ENCODE data around the gene NUMB. TPM values are rescaled to one million over a fixed set of nuclear protein-coding genes. Genes with fewer than 3 reads are reported as not detected.
A peak's percentile ranks its signal among the peaks of the same experiment; 100 is the strongest.

The NUMB gene
- total and polyA plus RNA-seq, 4 donors: 27.2 to 99.3 (median 50.6) TPM

DNA sequence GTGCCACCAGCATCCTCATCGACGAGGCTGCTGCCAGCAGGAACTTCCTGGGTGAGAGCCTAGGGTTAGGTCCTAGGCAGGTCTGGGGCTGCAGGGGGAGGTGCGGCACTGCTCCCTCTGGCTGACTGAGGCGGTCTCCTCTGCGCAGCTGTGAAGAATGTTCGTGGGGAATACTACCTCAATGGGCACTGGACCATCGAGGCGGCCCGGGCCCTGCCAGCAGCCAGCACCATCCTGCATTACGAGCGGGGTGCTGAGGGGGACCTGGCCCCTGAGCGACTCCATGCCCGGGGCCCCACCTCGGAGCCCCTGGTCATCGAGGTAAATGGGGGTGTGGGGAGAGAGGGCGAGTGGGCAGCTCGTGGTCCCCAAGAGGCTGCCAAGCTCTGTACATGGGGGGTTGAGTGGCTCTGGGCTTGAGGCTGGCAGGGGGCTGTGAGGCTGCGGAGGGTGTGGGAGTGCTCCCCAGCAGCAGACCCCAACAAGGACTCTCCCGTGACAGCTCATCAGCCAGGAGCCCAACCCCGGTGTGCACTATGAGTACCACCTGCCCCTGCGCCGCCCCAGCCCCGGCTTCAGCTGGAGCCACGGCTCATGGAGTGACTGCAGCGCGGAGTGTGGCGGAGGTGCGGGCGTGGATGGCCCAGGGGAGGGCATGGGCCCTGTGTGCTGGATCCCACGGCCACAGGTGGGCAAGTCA, 206.7 kb downstream of the NUMB start:
- Histone ChIP-seq H3K9me3 (ENCODE audit: control insufficient read depth, low read length) (no peaks in the 10 kb centered on the region), H3K27me3 (ENCODE audit: control insufficient read depth in 1 of 2, insufficient read depth in 2 of 2, low read length in 1 of 2) (no peaks in the 10 kb centered on the region), H3K27ac (ENCODE audit: low read depth in 1 of 2, low read length in 2 of 2) (no peak overlapping the region), H3K36me3 (ENCODE audit: control insufficient read depth in 1 of 2, insufficient read depth in 2 of 2, low read length in 1 of 2) (no peaks in the 10 kb centered on the region), H3K4me3 (ENCODE audit: low read length in 2 of 2) (no peak overlapping the region), H3K4me1 (ENCODE audit: control insufficient read depth in 1 of 2, insufficient read depth in 2 of 2, low read length in 2 of 2) (no peaks in the 10 kb centered on the region)
- DNase-seq (peak; percentile 37 to 69), ATAC-seq (ENCODE audit: low FRiP score) (no peak)
- 94 to 95% methylated on average over 30 of the region's 30 CpGs for WGBS, 2 donors
- intact Hi-C loops (cut with DNase I): no loop called here

DNA sequence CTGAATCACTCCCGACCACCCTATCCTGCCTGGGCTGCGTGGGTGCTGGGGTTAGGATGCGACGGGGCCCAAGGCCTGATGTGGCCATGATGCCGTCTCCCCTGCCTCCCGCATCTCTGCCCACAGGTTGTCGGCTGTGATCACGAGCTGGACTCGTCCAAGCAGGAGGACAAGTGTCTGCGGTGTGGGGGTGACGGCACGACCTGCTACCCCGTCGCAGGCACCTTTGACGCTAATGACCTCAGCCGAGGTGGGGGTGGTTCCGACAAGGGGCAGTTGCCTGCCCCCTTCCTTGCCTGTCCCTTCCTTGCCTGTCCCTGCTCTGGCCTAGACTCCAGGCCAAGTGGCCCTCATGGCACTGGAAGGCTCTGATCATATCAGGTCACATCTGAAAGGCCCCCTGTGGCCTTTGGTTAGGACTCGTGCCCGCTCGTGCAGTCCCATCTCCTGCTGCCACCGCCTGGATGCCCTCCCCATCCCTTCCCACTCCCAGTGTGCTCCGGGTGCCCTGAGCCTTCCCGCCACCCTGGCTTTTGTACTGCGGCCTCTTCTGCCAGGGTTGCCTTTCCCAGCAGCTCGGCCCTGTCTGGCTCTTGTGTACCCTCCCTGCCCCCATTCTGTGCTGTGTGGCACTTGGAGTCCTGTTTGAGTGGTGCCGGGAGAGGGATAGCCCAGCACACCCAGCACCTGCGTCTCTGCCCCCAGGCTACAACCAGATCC, 207.4 kb downstream of the NUMB start:
- no peaks in the 10 kb centered on the region for H3K36me3 ChIP-seq (ENCODE audit: control insufficient read depth in 1 of 2, insufficient read depth in 2 of 2, low read length in 1 of 2)
- intact Hi-C loops (cut with DNase I): no loop called here
- 92 to 94% methylated on average over 27 of the region's 27 CpGs for WGBS, 2 donors

DNA sequence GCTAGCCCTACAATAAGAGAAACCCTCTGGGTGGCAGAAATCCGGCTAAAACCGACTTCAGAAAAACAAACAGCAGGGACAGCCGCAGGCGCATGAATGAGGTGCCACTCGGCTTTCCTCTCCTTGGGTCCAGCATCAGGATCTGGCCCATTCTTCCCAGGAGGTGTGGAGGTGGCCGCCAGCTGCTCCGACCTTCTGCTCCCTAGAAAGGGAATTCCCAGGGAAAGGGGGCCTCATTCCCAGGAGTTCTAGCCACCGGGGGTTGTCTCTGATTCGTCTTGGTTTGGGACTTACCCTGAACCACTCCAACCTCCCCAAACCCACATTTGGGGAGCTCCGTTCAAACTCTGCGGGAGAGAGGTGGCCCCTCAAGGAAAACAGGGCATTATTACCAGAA, 208.0 kb downstream of the NUMB start:
- ATAC-seq (ENCODE audit: low FRiP score): no peak
- WGBS, 2 donors: 88 to 91% methylated on average over 11 of the region's 11 CpGs
- no peaks in the 10 kb centered on the region for H3K36me3 ChIP-seq (ENCODE audit: control insufficient read depth in 1 of 2, insufficient read depth in 2 of 2, low read length in 1 of 2)

More for the DNA sequence above, 207.4 kb downstream of the NUMB start:
- Histone ChIP-seq H3K4me3 (ENCODE audit: low read length in 2 of 2) (no peak overlapping the region), H3K9me3 (ENCODE audit: control insufficient read depth, low read length) (no peaks in the 10 kb centered on the region), H3K27ac (ENCODE audit: low read depth in 1 of 2, low read length in 2 of 2) (no peak overlapping the region), H3K4me1 (ENCODE audit: control insufficient read depth in 1 of 2, insufficient read depth in 2 of 2, low read length in 2 of 2) (no peaks in the 10 kb centered on the region), H3K27me3 (ENCODE audit: control insufficient read depth in 1 of 2, insufficient read depth in 2 of 2, low read length in 1 of 2) (no peaks in the 10 kb centered on the region)
- ATAC-seq (ENCODE audit: low FRiP score) (no peak), DNase-seq (peak; percentile 41 to 74)

DNA sequence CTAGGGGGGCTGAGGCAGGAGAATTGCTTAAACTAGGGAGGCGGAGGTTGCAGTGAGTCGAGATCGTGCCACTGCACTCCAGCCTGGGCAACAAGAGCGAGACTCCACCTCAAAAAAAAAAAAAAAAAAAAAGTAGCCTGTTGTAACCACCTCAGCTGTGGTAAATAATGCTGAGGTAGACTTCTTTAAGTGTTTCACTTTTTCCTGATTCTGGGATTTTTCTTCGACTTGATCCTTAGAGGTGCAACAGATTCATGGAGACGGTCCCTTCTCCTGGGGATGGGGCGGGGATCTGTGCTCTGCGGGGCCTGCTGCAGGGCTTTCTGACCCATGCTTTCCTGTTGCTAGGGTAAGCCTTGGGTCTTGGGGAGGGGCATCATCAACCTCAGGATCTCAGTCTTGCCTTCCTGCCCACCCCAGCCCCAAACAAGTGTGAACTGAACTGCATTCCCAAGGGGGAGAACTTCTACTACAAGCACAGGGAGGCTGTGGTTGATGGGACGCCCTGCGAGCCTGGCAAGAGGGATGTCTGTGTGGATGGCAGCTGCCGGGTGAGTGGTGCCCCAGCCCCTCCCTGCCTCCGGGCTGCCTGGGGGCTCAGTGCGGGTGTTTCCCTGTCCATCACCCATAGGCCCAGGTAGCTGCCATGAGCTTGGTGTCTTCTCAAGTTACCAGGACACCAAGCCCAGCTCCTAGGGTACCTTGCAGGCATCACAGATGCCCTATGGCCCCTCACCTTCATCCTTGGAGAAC, 208.6 kb downstream of the NUMB start:
- no peaks in the 10 kb centered on the region for H3K27me3 ChIP-seq (ENCODE audit: control insufficient read depth in 1 of 2, insufficient read depth in 2 of 2, low read length in 1 of 2)
- 84 to 92% methylated on average over 13 of the region's 13 CpGs for WGBS, 2 donors
- ATAC-seq (ENCODE audit: low FRiP score) (no peak), DNase-seq (no peak)
- H3K9me3 ChIP-seq (ENCODE audit: control insufficient read depth, low read length): no peaks in the 10 kb centered on the region
- no peak overlapping the region for H3K27ac ChIP-seq (ENCODE audit: low read depth in 1 of 2, low read length in 2 of 2)
- no peaks in the 10 kb centered on the region for H3K36me3 ChIP-seq (ENCODE audit: control insufficient read depth in 1 of 2, insufficient read depth in 2 of 2, low read length in 1 of 2)
- no peak overlapping the region for H3K4me3 ChIP-seq (ENCODE audit: low read length in 2 of 2)
- no peaks in the 10 kb centered on the region for H3K4me1 ChIP-seq (ENCODE audit: control insufficient read depth in 1 of 2, insufficient read depth in 2 of 2, low read length in 2 of 2)
- intact Hi-C loops (cut with DNase I): no loop called here

More for the DNA sequence above, 208.0 kb downstream of the NUMB start:
- DNase-seq: peak; percentile 21 to 47
- Histone ChIP-seq H3K4me3 (ENCODE audit: low read length in 2 of 2) (no peak overlapping the region), H3K27ac (ENCODE audit: low read depth in 1 of 2, low read length in 2 of 2) (no peak overlapping the region), H3K27me3 (ENCODE audit: control insufficient read depth in 1 of 2, insufficient read depth in 2 of 2, low read length in 1 of 2) (no peaks in the 10 kb centered on the region), H3K9me3 (ENCODE audit: control insufficient read depth, low read length) (no peaks in the 10 kb centered on the region), H3K4me1 (ENCODE audit: control insufficient read depth in 1 of 2, insufficient read depth in 2 of 2, low read length in 2 of 2) (no peaks in the 10 kb centered on the region)
- intact Hi-C loops (cut with DNase I): no loop called here

DNA sequence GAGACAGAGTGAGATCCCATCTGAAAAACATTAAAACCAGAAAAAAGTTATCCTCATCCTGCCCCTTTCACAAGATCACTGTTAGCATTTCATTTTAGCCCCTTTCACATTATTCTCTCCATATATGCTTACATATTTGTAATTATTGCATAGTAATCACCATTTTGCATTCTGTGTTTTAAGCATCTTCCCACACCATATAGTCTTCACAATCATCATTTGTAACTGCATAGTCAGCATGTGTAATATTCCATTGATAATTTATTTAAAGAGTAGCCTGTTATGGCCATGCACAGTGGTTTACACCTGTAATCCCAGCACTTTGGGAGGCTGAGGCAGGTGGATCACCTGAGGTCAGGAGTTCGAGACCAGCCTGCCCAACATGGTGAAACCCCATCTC, 209.2 kb downstream of the NUMB start:
- Histone ChIP-seq H3K36me3 (ENCODE audit: control insufficient read depth in 1 of 2, insufficient read depth in 2 of 2, low read length in 1 of 2) (no peaks in the 10 kb centered on the region), H3K4me3 (ENCODE audit: low read length in 2 of 2) (no peak overlapping the region), H3K27me3 (ENCODE audit: control insufficient read depth in 1 of 2, insufficient read depth in 2 of 2, low read length in 1 of 2) (no peaks in the 10 kb centered on the region), H3K27ac (ENCODE audit: low read depth in 1 of 2, low read length in 2 of 2) (no peak overlapping the region), H3K4me1 (ENCODE audit: control insufficient read depth in 1 of 2, insufficient read depth in 2 of 2, low read length in 2 of 2) (no peaks in the 10 kb centered on the region), H3K9me3 (ENCODE audit: control insufficient read depth, low read length) (no peaks in the 10 kb centered on the region)
- intact Hi-C loops (cut with DNase I): no loop called here
- DNase-seq: no peak
- ATAC-seq (ENCODE audit: low FRiP score): no peak
- 94 to 95% methylated on average over 1 of the region's 1 CpG for WGBS, 2 donors

DNA sequence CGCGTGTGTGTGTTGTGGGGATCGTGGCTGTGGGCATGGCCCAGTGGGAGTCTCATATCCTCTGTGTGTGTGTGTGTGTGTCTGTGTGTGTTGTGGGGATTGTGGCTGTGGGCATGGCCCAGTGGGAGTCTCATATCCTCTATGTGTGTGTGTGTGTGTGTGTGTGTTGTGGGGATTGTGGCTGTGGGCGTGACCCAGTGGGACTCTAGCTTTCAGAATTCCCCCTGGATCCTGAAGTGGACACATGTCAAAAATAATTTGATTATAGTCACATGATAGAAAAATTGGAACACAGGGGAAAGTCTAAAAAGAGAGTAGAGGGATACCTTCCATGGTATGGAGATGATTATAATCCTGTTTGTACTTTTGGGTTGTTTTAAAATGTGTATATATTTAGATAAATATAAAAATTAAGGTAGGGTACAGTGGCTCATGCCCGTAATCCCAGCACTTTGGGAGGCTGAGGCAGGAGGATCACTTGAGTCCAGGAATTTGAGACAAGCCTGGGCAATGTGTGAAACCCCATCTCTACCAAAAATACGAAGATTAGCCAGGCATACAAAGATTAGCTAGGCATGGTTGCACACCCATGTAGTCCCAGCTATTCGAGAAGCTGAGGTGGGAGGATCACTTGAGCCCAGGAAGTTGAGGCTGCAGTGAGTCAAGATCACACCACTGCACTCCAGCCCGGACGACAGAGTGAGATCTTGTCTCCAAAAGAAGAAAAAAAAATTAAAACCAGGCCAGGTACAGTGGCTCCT, 210.1 kb downstream of the NUMB start:
- Histone ChIP-seq H3K27ac (ENCODE audit: low read depth in 1 of 2, low read length in 2 of 2) (no peak overlapping the region), H3K36me3 (ENCODE audit: control insufficient read depth in 1 of 2, insufficient read depth in 2 of 2, low read length in 1 of 2) (no peaks in the 10 kb centered on the region), H3K9me3 (ENCODE audit: control insufficient read depth, low read length) (no peaks in the 10 kb centered on the region), H3K4me3 (ENCODE audit: low read length in 2 of 2) (no peak overlapping the region), H3K4me1 (ENCODE audit: control insufficient read depth in 1 of 2, insufficient read depth in 2 of 2, low read length in 2 of 2) (no peaks in the 10 kb centered on the region), H3K27me3 (ENCODE audit: control insufficient read depth in 1 of 2, insufficient read depth in 2 of 2, low read length in 1 of 2) (no peaks in the 10 kb centered on the region)
- DNase-seq: peak in 1 of 2 donors; percentile 31
- WGBS, 2 donors: 50 to 62% methylated on average over 7 to 9 of the region's 9 CpGs
- no peak for ATAC-seq (ENCODE audit: low FRiP score)
- intact Hi-C loops (cut with DNase I): no loop called here

DNA sequence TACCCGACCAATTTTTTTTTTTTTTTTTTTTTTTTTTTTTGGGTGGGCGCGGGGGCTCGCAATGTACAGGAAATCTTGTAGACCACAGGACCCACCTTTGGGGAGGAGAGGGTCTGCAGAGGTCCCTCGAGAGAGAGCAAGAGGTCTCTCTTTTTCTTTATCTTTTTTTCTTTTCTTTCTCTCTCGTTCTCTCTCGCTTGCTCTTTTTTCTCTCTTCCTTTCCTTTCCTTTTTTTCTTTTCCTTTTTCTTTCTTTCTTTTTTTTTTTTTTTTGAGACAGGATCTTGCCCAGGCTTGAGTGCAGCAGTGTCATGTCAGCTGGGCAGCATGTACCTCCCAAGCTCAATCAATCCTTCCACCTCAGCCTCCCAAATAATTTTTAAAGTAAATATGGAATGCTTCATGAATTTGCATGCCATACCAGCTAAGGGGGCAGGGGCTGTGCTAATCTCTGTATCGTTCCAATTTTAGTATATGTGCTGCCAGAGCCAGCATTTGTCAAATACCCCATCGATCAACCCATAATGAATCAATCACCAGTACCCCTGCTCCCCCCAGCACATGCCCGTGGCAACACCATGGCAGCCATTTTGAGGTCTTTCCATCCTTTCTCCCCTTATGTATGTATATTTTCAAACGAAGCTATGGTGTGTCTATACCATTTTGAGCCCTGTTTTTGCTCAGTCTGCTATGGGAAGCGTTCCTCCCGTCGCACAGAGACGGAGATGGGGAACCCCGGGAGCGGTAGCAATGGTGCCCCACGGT, 211.8 kb downstream of the NUMB start:
- no peaks in the 10 kb centered on the region for H3K4me1 ChIP-seq (ENCODE audit: control insufficient read depth in 1 of 2, insufficient read depth in 2 of 2, low read length in 2 of 2)
- DNase-seq (peak in 1 of 2 donors; percentile 33), ATAC-seq (ENCODE audit: low FRiP score) (no peak)
- H3K36me3 ChIP-seq (ENCODE audit: control insufficient read depth in 1 of 2, insufficient read depth in 2 of 2, low read length in 1 of 2): no peaks in the 10 kb centered on the region
- intact Hi-C loops (cut with DNase I): no loop called here
- peak overlapping the region; percentile 63 to 86 for H3K4me3 ChIP-seq (ENCODE audit: low read length in 2 of 2)
- H3K27ac ChIP-seq (ENCODE audit: low read depth in 1 of 2, low read length in 2 of 2): no peak overlapping the region
- WGBS, 2 donors: 52 to 60% methylated on average over 14 to 18 of the region's 18 CpGs
- H3K9me3 ChIP-seq (ENCODE audit: control insufficient read depth, low read length): no peaks in the 10 kb centered on the region
- H3K27me3 ChIP-seq (ENCODE audit: control insufficient read depth in 1 of 2, insufficient read depth in 2 of 2, low read length in 1 of 2): no peaks in the 10 kb centered on the region

Measured in aorta (tissue), 5 donors.